K562 (cell line): ENCODE data around the gene MCAM. TPM values are rescaled to one million over a fixed set of nuclear protein-coding genes. Genes with fewer than 3 reads are reported as not detected.

Source experiments
- BCL6 ChIP-seq: fragments of 250-450 bp; sonication (Bioruptor Pico); IDR thresholded peaks from 2 replicates; pipeline ENCODE4 v1.4.0; 2020
- CHD4 ChIP-seq: fragments of 200-600 bp; sonication (generic); IDR thresholded peaks from 3 replicates; pipeline ENCODE4 v1.6.1; 2012; ENCODE audit warnings: low read depth, mild to moderate bottlenecking, mixed read lengths, low read length, inconsistent platforms; ENCODE audit not compliant: insufficient read depth, insufficient replicate concordance, poor library complexity, severe bottlenecking
- EZH2 ChIP-seq: IDR thresholded peaks from 2 replicates; pipeline ENCODE4 v1.6.1; 2012; ENCODE audit warnings: low read depth, mild to moderate bottlenecking, inconsistent platforms, low read length, borderline replicate concordance
- GABPA ChIP-seq: fragments of 200-800 bp; sonication (Bioruptor generic); conservative IDR thresholded peaks from 2 replicates; pipeline ENCODE4 v1.6.1; 2016; ENCODE audit warnings: low read depth, missing genetic modification characterization, missing compliant biosample characterization
- GABPB2 ChIP-seq: fragments of 250-450 bp; sonication (Bioruptor Pico); conservative IDR thresholded peaks from 2 replicates; pipeline ENCODE4 v1.5.1; 2021; ENCODE audit warnings: mild to moderate bottlenecking
- HNRNPK ChIP-seq: fragments of 200-400 bp; formaldehyde crosslinking; IDR thresholded peaks from one replicate; pipeline ENCODE4 v1.6.1; 2018; ENCODE audit warnings: mild to moderate bottlenecking, low read depth, low read length; ENCODE audit not compliant: poor library complexity, severe bottlenecking
- MBD1 ChIP-seq: fragments of 250-450 bp; sonication (Bioruptor Pico); IDR thresholded peaks from 2 replicates; pipeline ENCODE4 v1.8.0; 2022; ENCODE audit warnings: inconsistent platforms
- POLR3G ChIP-seq: IDR thresholded peaks from 2 replicates; pipeline ENCODE4 v1.6.1; 2011; ENCODE audit not compliant: insufficient read length, insufficient replicate concordance; ENCODE audit errors: extremely low read depth
- PTTG1 ChIP-seq: fragments of 450-650 bp; IDR thresholded peaks from 2 replicates; pipeline ENCODE4 v1.6.1; 2016; ENCODE audit warnings: low read depth, mild to moderate bottlenecking, missing genetic modification characterization, missing compliant biosample characterization
- RBM15 ChIP-seq: fragments of 200-400 bp; formaldehyde crosslinking; IDR thresholded peaks from 2 replicates; pipeline ENCODE4 v1.6.1; 2018; ENCODE audit warnings: mild to moderate bottlenecking, low read length, moderate library complexity; ENCODE audit not compliant: insufficient read depth
- SRSF9 ChIP-seq: fragments of 200-400 bp; formaldehyde crosslinking; IDR thresholded peaks from 2 replicates; pipeline ENCODE4 v1.6.1; 2017; ENCODE audit warnings: low read depth, low read length, borderline replicate concordance
- STAT5A ChIP-seq: IDR thresholded peaks from 2 replicates; pipeline ENCODE4 v1.6.1; 2012; ENCODE audit warnings: low read length, inconsistent platforms, borderline replicate concordance
- TAF15 ChIP-seq: fragments of 200-400 bp; formaldehyde crosslinking; IDR thresholded peaks from 2 replicates; pipeline ENCODE4 v1.6.1; 2017; ENCODE audit warnings: mild to moderate bottlenecking, low read depth, low read length, moderate library complexity
- ZBTB17 ChIP-seq: fragments of 450-650 bp; formaldehyde crosslinking; IDR thresholded peaks from 2 replicates; pipeline ENCODE4 v1.4.0; 2020; ENCODE audit warnings: mild to moderate bottlenecking
- ZBTB5 ChIP-seq: fragments of 450-650 bp; IDR thresholded peaks from 2 replicates; pipeline ENCODE4 v1.6.1; 2017; ENCODE audit warnings: antibody characterized with exemption
- ZNF165 ChIP-seq: fragments of 250-450 bp; sonication (Bioruptor Pico); IDR thresholded peaks from 2 replicates; pipeline ENCODE4 v1.4.0; 2020; ENCODE audit warnings: borderline replicate concordance
- ZNF408 ChIP-seq: fragments of 250-450 bp; sonication (Bioruptor Pico); IDR thresholded peaks from 2 replicates; pipeline ENCODE4 v1.4.0; 2020; ENCODE audit warnings: low read depth, mild to moderate bottlenecking, moderate library complexity
- ZNF668 ChIP-seq: fragments of 250-450 bp; sonication (Bioruptor Pico); IDR thresholded peaks from 2 replicates; pipeline ENCODE4 v1.8.0; 2022; ENCODE audit warnings: mild to moderate bottlenecking, inconsistent platforms
- ZNF696 ChIP-seq: fragments of 250-450 bp; sonication (Bioruptor Pico); conservative IDR thresholded peaks from 2 replicates; pipeline ENCODE4 v1.4.0; 2020; ENCODE audit warnings: mild to moderate bottlenecking, moderate library complexity
- ZNF699 ChIP-seq: fragments of 250-450 bp; sonication (Bioruptor Pico); IDR thresholded peaks from 2 replicates; pipeline ENCODE4 v1.8.0; 2021; ENCODE audit warnings: mild to moderate bottlenecking, moderate library complexity; ENCODE audit not compliant: insufficient replicate concordance
- polyA plus RNA-seq, 8 experiments: library from polyadenylated mRNA; depleted of rRNA in 4 of 8; stranded (reverse) in 5 of 8; unstranded in 3 of 8; fragments of >200 nt; fragmentation: Nextera tagmentation in 2 of 8; fragmentation: Illumina TruSeq in 1 of 8; extraction: Ambion mirVana in 2 of 8; extraction: Trizol in 1 of 8; gene quantifications; 2 replicates each; pipeline versions ENCODE4 v1.2.1 to v1.2.3, GENCODE V29; 2011 to 2014; ENCODE audit warnings: inconsistent platforms in 1 of 8, missing spikeins in 1 of 8
- total RNA-seq, 7 experiments: library from RNA; depleted of rRNA in 6 of 7; stranded (reverse); fragments of >200 nt in 6 of 7; fragmentation: Illumina TruSeq in 2 of 7; extraction: Trizol in 2 of 7; gene quantifications; 2 replicates each; pipeline versions ENCODE4 v1.2.1 to v1.2.3, GENCODE V29; 2011 to 2021; ENCODE audit warnings: low replicate concordance in 1 of 7
- TF ChIP-seq, protein P1 (sequence below), 3 experiments: IDR thresholded peaks in 2 of 3; conservative IDR thresholded peaks in 1 of 3; 2 replicates each; pipeline ENCODE4 v1.5.1; 2011 to 2012; ENCODE audit warnings: low read length in 3 of 3, mild to moderate bottlenecking in 3 of 3, control low read depth in 2 of 3, improper control_type of control experiment in 1 of 3, inconsistent platforms in 1 of 3, low read depth in 1 of 3, mixed read lengths in 1 of 3, moderate library complexity in 1 of 3; ENCODE audit not compliant: insufficient read depth in 2 of 3

The MCAM gene
- total and polyA plus RNA-seq, 9 of the 15 experiments (the other 6 are each of a cell fraction or from before 2014, with no cell fraction given): 14.7 to 118 (median 53.6) TPM

GRCh38 chr11:119334174-119334930 lies 17.4 kb upstream of the MCAM start, which contains the start of gene RNF26 (continued):
- TF ChIP-seq RBM15 (no peak), CHD4 (no peak), GABPA (tag) (no peak), POLR3G (no peak), SRSF9 (no peak), MBD1 (CRISPR knock-in tag) (no peak), ZBTB5 (no peak), TAF15 (no peak), ZNF699 (CRISPR knock-in tag) (no peak), BCL6 (CRISPR knock-in tag) (no peak), ZNF408 (CRISPR knock-in tag) (no peak), ZBTB17 (CRISPR knock-in tag) (no peak), EZH2 (no peak), STAT5A (no peak), ZNF165 (CRISPR knock-in tag) (no peak), ZNF668 (CRISPR knock-in tag) (no peak), ZNF696 (CRISPR knock-in tag) (no peak), HNRNPK (no peak), GABPB2 (CRISPR knock-in tag) (no peak), PTTG1 (tag) (no peak)
- TF ChIP-seq, protein P1, sequence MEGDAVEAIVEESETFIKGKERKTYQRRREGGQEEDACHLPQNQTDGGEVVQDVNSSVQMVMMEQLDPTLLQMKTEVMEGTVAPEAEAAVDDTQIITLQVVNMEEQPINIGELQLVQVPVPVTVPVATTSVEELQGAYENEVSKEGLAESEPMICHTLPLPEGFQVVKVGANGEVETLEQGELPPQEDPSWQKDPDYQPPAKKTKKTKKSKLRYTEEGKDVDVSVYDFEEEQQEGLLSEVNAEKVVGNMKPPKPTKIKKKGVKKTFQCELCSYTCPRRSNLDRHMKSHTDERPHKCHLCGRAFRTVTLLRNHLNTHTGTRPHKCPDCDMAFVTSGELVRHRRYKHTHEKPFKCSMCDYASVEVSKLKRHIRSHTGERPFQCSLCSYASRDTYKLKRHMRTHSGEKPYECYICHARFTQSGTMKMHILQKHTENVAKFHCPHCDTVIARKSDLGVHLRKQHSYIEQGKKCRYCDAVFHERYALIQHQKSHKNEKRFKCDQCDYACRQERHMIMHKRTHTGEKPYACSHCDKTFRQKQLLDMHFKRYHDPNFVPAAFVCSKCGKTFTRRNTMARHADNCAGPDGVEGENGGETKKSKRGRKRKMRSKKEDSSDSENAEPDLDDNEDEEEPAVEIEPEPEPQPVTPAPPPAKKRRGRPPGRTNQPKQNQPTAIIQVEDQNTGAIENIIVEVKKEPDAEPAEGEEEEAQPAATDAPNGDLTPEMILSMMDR (IDR thresholded peaks at IDR 0.05 in 2 of 3, conservative IDR thresholded peaks at IDR 0.05 in 1 of 3; ENCODE audit: insufficient read depth in 2 of 3, low read depth in 1 of 3, low read length in 3 of 3): no peak
